Calu3 (cell line): Measurements from ENCODE around the gene RPS21. TPM values are rescaled to one million over a fixed set of nuclear protein-coding genes. Genes with fewer than 3 reads are reported as not detected.

ENCODE experiments used
- BruUV-seq: library from RNA; stranded (reverse); fragments of 400-500 nt; replicated peaks from 2 replicates; lab custom pipeline; 2021; lab: Mats Ljungman, UMichigan
- CTCF ChIA-PET: fragments of 300-600 bp; sonication (Branson Sonifier 250); formaldehyde crosslinking; loops from one replicate; lab custom pipeline; 2022; ENCODE audit warnings: antibody characterized with exemption; lab: Charles Lee
- DNase-seq: peaks from one replicate; pipeline ENCODE4 v3.0.0; 2022
- H3K27ac Mint-ChIP-seq: one replicate; pipeline ENCODE4 v1.8.0; 2022; ENCODE audit warnings: mixed read lengths; ENCODE audit not compliant: unreplicated experiment
- H3K27me3 Mint-ChIP-seq: one replicate; pipeline ENCODE4 v1.8.0; 2022; ENCODE audit warnings: mixed read lengths; ENCODE audit not compliant: unreplicated experiment
- H3K36me3 Mint-ChIP-seq: one replicate; pipeline ENCODE4 v1.8.0; 2022; ENCODE audit warnings: mild to moderate bottlenecking, moderate library complexity, mixed read lengths; ENCODE audit not compliant: insufficient read depth, unreplicated experiment
- H3K4me1 Mint-ChIP-seq: one replicate; pipeline ENCODE4 v1.8.0; 2022; ENCODE audit warnings: mild to moderate bottlenecking, low read depth, mixed read lengths; ENCODE audit not compliant: unreplicated experiment
- H3K4me3 Mint-ChIP-seq: one replicate; pipeline ENCODE4 v1.8.0; 2022; ENCODE audit warnings: mild to moderate bottlenecking, low read depth, moderate library complexity, mixed read lengths; ENCODE audit not compliant: unreplicated experiment
- H3K9me3 Mint-ChIP-seq: one replicate; pipeline ENCODE4 v1.8.0; 2022; ENCODE audit warnings: low read depth, mixed read lengths; ENCODE audit not compliant: unreplicated experiment
- CTCF ChIP-seq: fragments of 200-600 bp; IDR thresholded peaks from one replicate; pipeline ENCODE4 v1.8.0; 2022; ENCODE audit warnings: antibody characterized with exemption; ENCODE audit not compliant: unreplicated experiment
- intact Hi-C: fragments of 100-400 bp; cut with micrococcal nuclease; formaldehyde crosslinking; loops from one replicate; pipeline ENCODE4 v1.10.0; 2022; ENCODE audit not compliant: unreplicated experiment
- total RNA-seq: library from RNA; stranded (reverse); gene quantifications from 2 replicates; pipeline ENCODE4 v1.2.3, GENCODE V29; 2022

RPS21 gene
- total RNA-seq, 1 experiment from 2014 or later: 1,936 TPM

- H3K4me3 Mint-ChIP-seq: no peak overlapping the region
- CTCF ChIA-PET: interaction anchor here (2.0 kb wide), 1 partner anchor 10 kb away, joined by 8 read pairs; no protein-coding TSS in a partner anchor
- no TSS peak for BruUV-seq
- H3K36me3 Mint-ChIP-seq: peaks cover 6% of the 10 kb centered on the region
- H3K27me3 Mint-ChIP-seq: peaks cover 41% of the 10 kb centered on the region
- no peak for DNase-seq
- intact Hi-C loops: no loop called here
- H3K27ac Mint-ChIP-seq: no peak overlapping the region
- H3K9me3 Mint-ChIP-seq: peaks cover 2% of the 10 kb centered on the region
- no peak for TF ChIP-seq CTCF
- no peaks in the 10 kb centered on the region for H3K4me1 Mint-ChIP-seq
Measured at GRCh38 chr20:62419759-62420158, 32.9 kb downstream of the RPS21 start.

GRCh38 chr20:62420846-62421715 lies 34.2 kb downstream of the RPS21 start:
- peaks cover 8% of the 10 kb centered on the region for H3K4me1 Mint-ChIP-seq
- BruUV-seq: no TSS peak
- no peak for DNase-seq
- H3K36me3 Mint-ChIP-seq: peaks cover 13% of the 10 kb centered on the region
- H3K27ac Mint-ChIP-seq: no peak overlapping the region
- H3K9me3 Mint-ChIP-seq: peaks cover 2% of the 10 kb centered on the region
- intact Hi-C loops: no loop called here
- TF ChIP-seq CTCF: no peak
- H3K27me3 Mint-ChIP-seq: peaks cover 41% of the 10 kb centered on the region
- CTCF ChIA-PET: no interaction called here
- no peak overlapping the region for H3K4me3 Mint-ChIP-seq

- no peak overlapping the region for H3K27ac Mint-ChIP-seq
- DNase-seq: no peak
Measured at GRCh38 chr20:62421716-62421990, 34.8 kb downstream of the RPS21 start.

GRCh38 chr20:62422636-62423325 lies 35.9 kb downstream of the RPS21 start:
- Mint-ChIP-seq H3K27ac (no peak overlapping the region), H3K4me3 (no peak overlapping the region), H3K4me1 (peaks cover 25% of the 10 kb centered on the region), H3K36me3 (peaks cover 30% of the 10 kb centered on the region), H3K27me3 (peaks cover 34% of the 10 kb centered on the region), H3K9me3 (peaks cover 2% of the 10 kb centered on the region)
- DNase-seq: no peak
- CTCF ChIA-PET: no interaction called here
- BruUV-seq: no TSS peak
- intact Hi-C loops: no loop called here
- no peak for TF ChIP-seq CTCF

More at GRCh38 chr20:62421716-62421990, 34.8 kb downstream of the RPS21 start:
- peaks cover 2% of the 10 kb centered on the region for H3K9me3 Mint-ChIP-seq
- H3K4me1 Mint-ChIP-seq: peaks cover 14% of the 10 kb centered on the region
- TF ChIP-seq CTCF: no peak
- H3K36me3 Mint-ChIP-seq: peaks cover 18% of the 10 kb centered on the region
- intact Hi-C loops: no loop called here
- peaks cover 41% of the 10 kb centered on the region for H3K27me3 Mint-ChIP-seq
- BruUV-seq: no TSS peak
- no peak overlapping the region for H3K4me3 Mint-ChIP-seq
- CTCF ChIA-PET: no interaction called here
